ENCODE results near the gene CLUH.
"Not testable (repeated sequence)": the region's sequence is repeated elsewhere in the genome, so short reads cannot be mapped to it uniquely, and the experiment has no call there.

CLUH gene

GRCh38 chr17:2703181-2703580 is 8.4 kb downstream of the CLUH start:
- no peak overlapping the region for H3K4me3 ChIP-seq (ENCODE audit: low read depth, low read length)
- no peak for DNase-seq (ENCODE audit: low read depth)
- TF ChIP-seq MAX (IDR thresholded peaks at IDR 0.05; ENCODE audit: low read depth, low read length) (no peak), POLR2A (IDR thresholded peaks at IDR 0.05; ENCODE audit: extremely low read depth, insufficient read length) (no peak), CTCF (IDR thresholded peaks at IDR 0.05; ENCODE audit: low read depth, low read length) (no peak), MYC (IDR thresholded peaks at IDR 0.05; ENCODE audit: low read depth, low read length) (no peak)

GRCh38 chr17:2701996-2702741 is 9.4 kb downstream of the CLUH start:
- H3K4me3 ChIP-seq (ENCODE audit: low read depth, low read length), result no peak overlapping the region
- no peak for DNase-seq (ENCODE audit: low read depth)
- no peak for TF ChIP-seq CTCF (IDR thresholded peaks at IDR 0.05; ENCODE audit: low read depth, low read length)
- no peak for TF ChIP-seq MAX (IDR thresholded peaks at IDR 0.05; ENCODE audit: low read depth, low read length)
- TF ChIP-seq POLR2A (IDR thresholded peaks at IDR 0.05; ENCODE audit: extremely low read depth, insufficient read length), result no peak
- no peak for TF ChIP-seq MYC (IDR thresholded peaks at IDR 0.05; ENCODE audit: low read depth, low read length)

- no peak overlapping the region for H3K4me3 ChIP-seq (ENCODE audit: low read depth, low read length)
- no peak for DNase-seq (ENCODE audit: low read depth)
- TF ChIP-seq MYC (IDR thresholded peaks at IDR 0.05; ENCODE audit: low read depth, low read length), result no peak
- no peak for TF ChIP-seq MAX (IDR thresholded peaks at IDR 0.05; ENCODE audit: low read depth, low read length)
- no peak for TF ChIP-seq POLR2A (IDR thresholded peaks at IDR 0.05; ENCODE audit: extremely low read depth, insufficient read length)
- no peak for TF ChIP-seq CTCF (IDR thresholded peaks at IDR 0.05; ENCODE audit: low read depth, low read length)
These were observed 10.2 kb downstream of the CLUH start for GRCh38 chr17:2701161-2701995.

GRCh38 chr17:2700491-2701141 is 10.9 kb downstream of the CLUH start:
- H3K4me3 ChIP-seq (ENCODE audit: low read depth, low read length), result no peak overlapping the region
- TF ChIP-seq POLR2A (IDR thresholded peaks at IDR 0.05; ENCODE audit: extremely low read depth, insufficient read length), result no peak
- TF ChIP-seq MAX (IDR thresholded peaks at IDR 0.05; ENCODE audit: low read depth, low read length), result no peak
- TF ChIP-seq MYC (IDR thresholded peaks at IDR 0.05; ENCODE audit: low read depth, low read length), result no peak
- no peak for TF ChIP-seq CTCF (IDR thresholded peaks at IDR 0.05; ENCODE audit: low read depth, low read length)
- no peak for DNase-seq (ENCODE audit: low read depth)

GRCh38 chr17:2700030-2700490 is 11.5 kb downstream of the CLUH start:
- TF ChIP-seq MAX (IDR thresholded peaks at IDR 0.05; ENCODE audit: low read depth, low read length) (no peak), CTCF (IDR thresholded peaks at IDR 0.05; ENCODE audit: low read depth, low read length) (no peak), POLR2A (IDR thresholded peaks at IDR 0.05; ENCODE audit: extremely low read depth, insufficient read length) (no peak), MYC (IDR thresholded peaks at IDR 0.05; ENCODE audit: low read depth, low read length) (no peak)
- no peak overlapping the region for H3K4me3 ChIP-seq (ENCODE audit: low read depth, low read length)
- no peak for DNase-seq (ENCODE audit: low read depth)

- DNase-seq (ENCODE audit: low read depth); H3K4me3 ChIP-seq (ENCODE audit: low read depth, low read length): not testable (repeated sequence)
These were observed 12.3 kb downstream of the CLUH start for GRCh38 chr17:2699216-2699805.

Measured in NB4 (cell line).